Fibroblast of skin of left quadriceps (primary cell): ENCODE results near the gene TLR10.
A peak's percentile ranks its signal among the peaks of the same experiment; 100 is the strongest.

ENCODE experiments used
- DNase-seq, 2 experiments: peaks; one replicate each; pipeline ENCODE4 v3.0.0-alpha.2; 2013; ENCODE audit warnings: low read depth in 2 of 2

The TLR10 gene

DNA sequence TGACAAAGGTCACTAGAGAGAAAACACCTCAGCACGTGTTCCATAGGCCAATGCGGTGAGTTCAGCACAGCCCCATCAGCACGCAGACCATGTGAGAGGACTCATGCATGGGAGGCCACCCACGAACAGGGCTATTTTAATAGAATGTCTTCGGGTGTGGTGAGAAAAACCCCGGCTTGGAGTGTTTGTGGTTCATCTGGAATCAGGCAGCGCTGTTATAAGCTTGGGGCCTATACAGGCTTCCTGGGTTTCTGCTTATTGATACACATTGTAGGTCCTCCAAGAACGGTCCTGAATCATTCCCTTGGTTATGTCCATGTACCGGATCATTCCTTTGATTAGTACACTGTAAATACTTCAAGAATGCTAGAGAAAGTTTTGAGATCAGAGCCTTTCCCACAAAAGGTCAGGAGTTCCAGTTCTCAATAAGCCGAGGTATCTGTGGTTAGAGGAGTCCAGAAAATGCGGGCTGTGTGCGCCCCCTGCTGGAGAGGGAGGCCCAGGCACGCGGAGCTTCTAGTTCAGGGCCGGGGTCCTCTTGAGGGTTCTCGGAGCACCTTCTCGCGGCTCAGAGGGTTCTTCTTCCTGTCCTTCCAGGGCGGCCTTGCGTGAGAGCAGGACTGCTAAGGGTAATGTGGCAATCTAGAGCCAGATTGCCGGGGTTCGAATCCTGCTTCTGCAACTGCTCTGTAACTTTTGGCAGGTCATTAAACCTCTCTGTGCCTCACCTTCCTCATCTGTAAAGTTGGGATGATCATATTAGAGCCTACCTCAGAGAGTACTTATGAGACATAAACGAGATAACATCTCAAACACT, 51.8 kb downstream of the TLR10 start:
- DNase-seq, result peak; percentile 93 to 95

DNA sequence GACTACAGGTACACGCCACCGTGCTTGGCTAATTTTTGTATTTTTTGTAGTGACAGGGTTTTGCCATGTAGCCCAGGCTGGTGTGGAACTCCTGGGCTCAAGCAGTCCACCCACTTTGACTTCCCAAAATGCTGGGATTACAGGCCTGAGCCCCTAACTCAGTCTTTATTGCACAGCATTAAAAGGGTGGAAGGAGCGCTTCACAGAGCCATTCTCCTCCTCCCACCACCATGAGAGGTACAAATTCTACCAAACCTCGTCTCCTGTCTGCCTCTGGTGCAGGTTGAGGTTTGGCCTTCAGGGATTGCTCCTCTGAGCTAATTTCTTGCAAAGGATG, 52.3 kb downstream of the TLR10 start:
- no peak for DNase-seq

DNA sequence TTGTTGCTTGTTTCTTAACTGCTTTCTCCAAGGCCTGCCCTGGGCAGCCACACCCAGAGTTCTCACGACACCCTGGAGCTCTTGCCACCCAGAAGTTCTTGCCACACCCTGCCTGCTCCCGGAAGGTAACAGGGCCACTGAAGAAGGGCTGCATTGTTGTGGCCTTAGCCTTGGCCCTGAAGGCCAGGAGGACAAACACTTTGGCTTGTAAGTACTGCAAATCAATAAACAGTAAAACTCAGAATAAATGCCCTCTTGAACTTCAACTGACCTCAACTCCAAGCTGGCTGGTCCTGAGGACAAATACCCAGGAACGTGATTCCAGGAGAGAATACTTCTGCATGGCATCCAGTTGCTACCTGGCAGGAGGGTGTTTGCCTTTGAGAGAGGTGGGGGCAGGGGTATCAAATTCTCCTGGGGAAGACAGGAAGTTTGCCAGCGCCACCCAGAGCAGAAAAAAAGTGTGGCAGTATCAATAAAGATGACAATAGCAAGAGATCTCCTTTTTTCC, 54.1 kb downstream of the TLR10 start:
- DNase-seq, result no peak

DNA sequence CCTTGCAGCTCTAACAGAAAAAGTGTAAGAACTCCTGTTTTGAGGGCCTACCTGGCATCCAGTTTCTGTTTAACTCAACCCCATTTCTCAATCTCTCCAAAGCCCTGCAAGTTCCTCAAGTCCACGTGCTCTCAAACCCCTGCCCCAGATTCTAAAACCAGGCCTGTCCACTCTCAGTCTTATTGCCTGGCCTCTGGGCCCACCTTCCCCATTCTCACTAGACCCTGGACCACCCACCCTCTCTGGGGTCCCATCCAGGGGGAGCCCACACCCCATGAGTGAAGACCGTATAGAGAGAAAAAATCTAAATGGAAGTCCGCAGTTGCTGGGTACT, 58.3 kb downstream of the TLR10 start:
- no peak for DNase-seq

DNA sequence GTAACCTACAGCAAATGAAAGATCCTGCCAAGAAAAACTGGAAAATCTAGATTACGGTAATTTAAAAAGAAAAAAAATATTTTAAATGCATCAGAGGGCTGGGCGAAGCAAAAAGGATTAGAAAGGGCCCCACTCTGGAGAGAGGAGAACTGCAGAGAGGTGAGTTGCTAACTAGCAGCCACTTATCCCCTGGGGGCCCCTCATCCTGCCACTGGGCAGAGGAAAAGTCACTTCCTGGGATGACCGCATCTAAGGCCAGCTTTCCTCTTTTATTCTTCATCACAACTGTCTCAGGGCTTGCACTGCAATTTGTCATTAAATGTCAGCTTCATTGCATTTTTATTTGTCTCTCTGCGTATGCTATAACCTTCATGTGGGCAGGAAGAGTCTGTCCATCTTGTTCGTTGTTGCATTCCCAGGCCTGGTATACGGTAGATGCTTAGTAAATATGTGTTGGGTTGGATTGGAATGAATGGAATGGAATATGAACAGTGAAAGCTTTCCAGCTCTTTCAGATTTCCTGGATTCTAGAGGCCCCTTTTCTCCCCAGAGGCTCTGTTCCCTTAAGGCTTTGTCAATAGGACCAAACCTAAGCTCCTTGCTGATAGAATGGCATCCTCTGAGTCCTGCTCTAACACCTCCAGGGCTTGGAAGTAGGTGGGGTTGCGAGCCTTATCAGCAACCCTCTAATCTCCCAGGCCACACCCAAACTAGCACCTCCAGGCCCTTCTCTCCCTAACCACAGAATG, 58.9 kb downstream of the TLR10 start:
- peak in 1 of 2 experiments; percentile 41 for DNase-seq

DNA sequence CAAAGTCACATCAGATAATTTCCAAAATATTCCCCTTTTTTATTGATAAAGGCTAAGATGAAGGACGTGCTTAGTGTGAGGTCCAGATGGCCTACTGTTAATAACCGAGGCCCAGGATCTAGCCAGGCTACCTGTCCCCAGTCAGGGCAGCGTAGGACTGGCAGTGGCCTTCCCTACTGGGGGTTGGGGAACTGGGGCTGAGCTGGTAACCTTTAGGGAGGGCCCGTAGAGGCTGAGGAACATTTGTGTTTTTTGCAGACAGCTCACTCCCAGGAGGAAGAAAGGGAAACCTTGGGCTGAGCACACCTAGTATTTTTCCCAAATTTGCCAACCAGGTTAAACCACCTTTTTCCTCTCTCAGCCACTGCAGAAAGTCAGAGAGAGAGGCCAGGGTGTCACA, 59.7 kb downstream of the TLR10 start:
- no peak for DNase-seq
